ENCODE results near the gene CD36. TPM values are rescaled to one million over a fixed set of nuclear protein-coding genes. Genes with fewer than 3 reads are reported as not detected.

The CD36 gene
- total RNA-seq, 3 donors from 2014 or later, result 240 to 2,026 (median 919) TPM

GRCh38 chr7:80612880-80613279 lies 25.6 kb upstream of the CD36 start:
- no peak for DNase-seq (ENCODE audit: low spot score in 2 of 2)
- TF ChIP-seq POLR2AphosphoS5 (IDR thresholded peaks at IDR 0.05) (no peak), CTCF (IDR thresholded peaks at IDR 0.05) (no peak), POLR2A (IDR thresholded peaks at IDR 0.05) (no peak)
- intact Hi-C loops (cut with DNase I; ENCODE audit: low total_unique reads), result no loop called here
- Histone ChIP-seq H3K4me3 (no peak overlapping the region), H3K27ac (no peak overlapping the region), H3K4me1 (no peaks in the 10 kb centered on the region), H3K36me3 (no peaks in the 10 kb centered on the region), H3K27me3 (no peaks in the 10 kb centered on the region), H3K9me3 (no peaks in the 10 kb centered on the region)

- TF ChIP-seq CTCF (IDR thresholded peaks at IDR 0.05) (no peak), POLR2AphosphoS5 (IDR thresholded peaks at IDR 0.05) (no peak), POLR2A (IDR thresholded peaks at IDR 0.05) (no peak)
- intact Hi-C loops (cut with DNase I; ENCODE audit: low total_unique reads), result no loop called here
- DNase-seq (ENCODE audit: low spot score in 2 of 2), result no peak
Measured at GRCh38 chr7:80613519-80613918, 24.9 kb upstream of the CD36 start.

GRCh38 chr7:80614851-80615271 lies 23.6 kb upstream of the CD36 start:
- H3K27me3 ChIP-seq, result no peaks in the 10 kb centered on the region
- no peaks in the 10 kb centered on the region for H3K4me1 ChIP-seq
- no peak overlapping the region for H3K4me3 ChIP-seq
- intact Hi-C loops (cut with DNase I; ENCODE audit: low total_unique reads), result no loop called here
- no peak for TF ChIP-seq CTCF (IDR thresholded peaks at IDR 0.05)
- no peak for TF ChIP-seq POLR2A (IDR thresholded peaks at IDR 0.05)
- TF ChIP-seq POLR2AphosphoS5 (IDR thresholded peaks at IDR 0.05), result no peak
- H3K36me3 ChIP-seq, result no peaks in the 10 kb centered on the region
- peaks cover 0 to 9% of the 10 kb centered on the region in 2 donors for H3K9me3 ChIP-seq
- H3K27ac ChIP-seq, result peak overlapping the region in 1 of 2 donors; percentile 59
- DNase-seq (ENCODE audit: low spot score in 2 of 2), result no peak

More at GRCh38 chr7:80613519-80613918, 24.9 kb upstream of the CD36 start:
- no peak overlapping the region for H3K27ac ChIP-seq
- no peaks in the 10 kb centered on the region for H3K27me3 ChIP-seq
- H3K36me3 ChIP-seq, result no peaks in the 10 kb centered on the region
- H3K4me1 ChIP-seq, result no peaks in the 10 kb centered on the region
- H3K9me3 ChIP-seq, result peaks cover 0 to 2% of the 10 kb centered on the region in 2 donors
- H3K4me3 ChIP-seq, result no peak overlapping the region

GRCh38 chr7:80618096-80618495 lies 20.3 kb upstream of the CD36 start:
- DNase-seq (ENCODE audit: low spot score in 2 of 2), result no peak
- Histone ChIP-seq H3K36me3 (no peaks in the 10 kb centered on the region), H3K27me3 (no peaks in the 10 kb centered on the region), H3K27ac (no peak overlapping the region), H3K4me3 (no peak overlapping the region), H3K4me1 (no peaks in the 10 kb centered on the region), H3K9me3 (peaks cover 0 to 9% of the 10 kb centered on the region in 2 donors)
- intact Hi-C loops (cut with DNase I; ENCODE audit: low total_unique reads), result no loop called here
- TF ChIP-seq POLR2AphosphoS5 (IDR thresholded peaks at IDR 0.05), result no peak
- no peak for TF ChIP-seq CTCF (IDR thresholded peaks at IDR 0.05)
- TF ChIP-seq POLR2A (IDR thresholded peaks at IDR 0.05), result no peak

GRCh38 chr7:80619741-80620140 lies 18.7 kb upstream of the CD36 start:
- peaks cover 0 to 9% of the 10 kb centered on the region in 2 donors for H3K9me3 ChIP-seq
- intact Hi-C loops (cut with DNase I; ENCODE audit: low total_unique reads), result no loop called here
- H3K4me1 ChIP-seq, result no peaks in the 10 kb centered on the region
- H3K36me3 ChIP-seq, result no peaks in the 10 kb centered on the region
- H3K4me3 ChIP-seq, result no peak overlapping the region
- no peak overlapping the region for H3K27ac ChIP-seq
- TF ChIP-seq POLR2A (IDR thresholded peaks at IDR 0.05) (no peak), CTCF (IDR thresholded peaks at IDR 0.05) (no peak), POLR2AphosphoS5 (IDR thresholded peaks at IDR 0.05) (no peak)
- no peaks in the 10 kb centered on the region for H3K27me3 ChIP-seq
- no peak for DNase-seq (ENCODE audit: low spot score in 2 of 2)

Data from breast epithelium (tissue), 4 donors.